Inflammatory macrophage (primary cell): ENCODE data around the gene FHIT.

Experiments
- DNase-seq, 2 donors: peaks; one replicate each; pipeline ENCODE4 v3.0.0-alpha.2; 2020 to 2022

Gene FHIT

GRCh38 chr3:60081381-60082095 is 1169.7 kb downstream of the FHIT start:
- DNase-seq, result no peak

GRCh38 chr3:60080648-60081047 is 1170.6 kb downstream of the FHIT start:
- DNase-seq, result no peak

GRCh38 chr3:60079076-60079475 is 1172.2 kb downstream of the FHIT start:
- no peak for DNase-seq

- peak; percentile 63 to 83 for DNase-seq
These were observed 1174.9 kb downstream of the FHIT start for GRCh38 chr3:60076331-60076730.

GRCh38 chr3:60073942-60074341 is 1177.3 kb downstream of the FHIT start:
- DNase-seq, result no peak

- no peak for DNase-seq
These were observed 1178.0 kb downstream of the FHIT start for GRCh38 chr3:60073228-60073627.

- DNase-seq, result no peak
These were observed 1180.9 kb downstream of the FHIT start for GRCh38 chr3:60070366-60070765.

GRCh38 chr3:60065227-60065868 is 1185.9 kb downstream of the FHIT start:
- no peak for DNase-seq

GRCh38 chr3:60064210-60065178 is 1186.8 kb downstream of the FHIT start:
- DNase-seq, result peak; percentile 57

- DNase-seq, result no peak
These were observed 1194.8 kb downstream of the FHIT start for GRCh38 chr3:60056404-60056803.

- DNase-seq, result no peak
These were observed 1195.5 kb downstream of the FHIT start for GRCh38 chr3:60055765-60056164.

- no peak for DNase-seq
These were observed 1197.6 kb downstream of the FHIT start for GRCh38 chr3:60053526-60054265.

GRCh38 chr3:60048447-60048848 is 1202.8 kb downstream of the FHIT start:
- DNase-seq, result no peak

- DNase-seq, result no peak
These were observed 1203.6 kb downstream of the FHIT start for GRCh38 chr3:60047426-60048200.

GRCh38 chr3:60046210-60046609 is 1205.0 kb downstream of the FHIT start:
- no peak for DNase-seq

GRCh38 chr3:60045686-60046085 is 1205.6 kb downstream of the FHIT start:
- DNase-seq, result no peak

- DNase-seq, result peak; percentile 2 to 19
These were observed 1214.4 kb downstream of the FHIT start for GRCh38 chr3:60036803-60037202.

GRCh38 chr3:60033901-60034453 is 1217.3 kb downstream of the FHIT start:
- no peak for DNase-seq

- DNase-seq, result no peak
These were observed 1220.3 kb downstream of the FHIT start for GRCh38 chr3:60030982-60031381.

- DNase-seq, result no peak
These were observed 1223.0 kb downstream of the FHIT start for GRCh38 chr3:60028233-60028632.

GRCh38 chr3:60027335-60027734 is 1223.9 kb downstream of the FHIT start:
- DNase-seq, result no peak
